ENCODE results near the gene SMARCC1. TPM values are rescaled to one million over a fixed set of nuclear protein-coding genes. Genes with fewer than 3 reads are reported as not detected.

Gene SMARCC1
- total RNA-seq, 3 donors from 2014 or later, result 27.4 to 63.2 (median 61.9) TPM

DNA sequence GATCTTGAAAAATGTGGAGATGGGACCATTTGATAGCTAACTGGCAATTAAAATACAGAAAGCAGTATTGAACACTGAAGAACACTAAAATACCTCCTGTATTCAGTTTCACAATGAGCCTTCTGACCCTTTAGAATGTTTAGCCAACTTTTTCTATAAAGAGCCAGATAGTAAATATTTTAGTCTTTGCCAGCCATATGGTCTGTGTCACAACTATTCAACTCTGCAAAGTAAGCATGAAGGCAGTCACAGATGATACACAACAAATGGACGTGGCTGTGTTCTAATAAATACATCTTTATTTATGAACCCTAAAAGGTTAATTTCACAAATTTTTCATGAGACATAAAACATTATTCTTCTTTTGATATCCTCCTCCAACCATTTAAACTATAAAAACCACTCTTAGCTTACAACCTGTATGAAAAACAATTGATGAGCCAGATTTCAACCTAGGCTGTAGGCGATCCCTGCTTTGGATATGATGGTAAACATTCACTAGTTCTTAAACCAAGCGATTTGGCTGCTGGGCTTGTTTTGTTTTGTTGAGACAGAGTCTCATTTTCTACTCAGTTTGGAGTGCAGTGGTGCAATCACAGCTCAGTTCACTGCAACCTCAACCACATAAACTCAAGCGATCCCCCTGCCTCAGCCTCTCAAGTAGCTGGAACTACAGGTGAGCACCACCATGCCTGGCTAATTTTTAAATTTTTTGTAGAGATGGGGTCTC is 189.5 kb downstream of the SMARCC1 start:
- Histone ChIP-seq H3K36me3 (no peaks in the 10 kb centered on the region), H3K27me3 (no peaks in the 10 kb centered on the region), H3K4me3 (no peak overlapping the region), H3K9me3 (no peaks in the 10 kb centered on the region), H3K27ac (no peak overlapping the region), H3K4me1 (no peaks in the 10 kb centered on the region)
- TF ChIP-seq, protein P1, sequence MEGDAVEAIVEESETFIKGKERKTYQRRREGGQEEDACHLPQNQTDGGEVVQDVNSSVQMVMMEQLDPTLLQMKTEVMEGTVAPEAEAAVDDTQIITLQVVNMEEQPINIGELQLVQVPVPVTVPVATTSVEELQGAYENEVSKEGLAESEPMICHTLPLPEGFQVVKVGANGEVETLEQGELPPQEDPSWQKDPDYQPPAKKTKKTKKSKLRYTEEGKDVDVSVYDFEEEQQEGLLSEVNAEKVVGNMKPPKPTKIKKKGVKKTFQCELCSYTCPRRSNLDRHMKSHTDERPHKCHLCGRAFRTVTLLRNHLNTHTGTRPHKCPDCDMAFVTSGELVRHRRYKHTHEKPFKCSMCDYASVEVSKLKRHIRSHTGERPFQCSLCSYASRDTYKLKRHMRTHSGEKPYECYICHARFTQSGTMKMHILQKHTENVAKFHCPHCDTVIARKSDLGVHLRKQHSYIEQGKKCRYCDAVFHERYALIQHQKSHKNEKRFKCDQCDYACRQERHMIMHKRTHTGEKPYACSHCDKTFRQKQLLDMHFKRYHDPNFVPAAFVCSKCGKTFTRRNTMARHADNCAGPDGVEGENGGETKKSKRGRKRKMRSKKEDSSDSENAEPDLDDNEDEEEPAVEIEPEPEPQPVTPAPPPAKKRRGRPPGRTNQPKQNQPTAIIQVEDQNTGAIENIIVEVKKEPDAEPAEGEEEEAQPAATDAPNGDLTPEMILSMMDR (IDR thresholded peaks at IDR 0.05), result no peak
- TF ChIP-seq POLR2A (IDR thresholded peaks at IDR 0.05) (no peak), POLR2AphosphoS5 (IDR thresholded peaks at IDR 0.05) (no peak)
- intact Hi-C loops (cut with DNase I; ENCODE audit: low total_unique reads), result no loop called here
- no peak for DNase-seq (ENCODE audit: low spot score in 2 of 2)

DNA sequence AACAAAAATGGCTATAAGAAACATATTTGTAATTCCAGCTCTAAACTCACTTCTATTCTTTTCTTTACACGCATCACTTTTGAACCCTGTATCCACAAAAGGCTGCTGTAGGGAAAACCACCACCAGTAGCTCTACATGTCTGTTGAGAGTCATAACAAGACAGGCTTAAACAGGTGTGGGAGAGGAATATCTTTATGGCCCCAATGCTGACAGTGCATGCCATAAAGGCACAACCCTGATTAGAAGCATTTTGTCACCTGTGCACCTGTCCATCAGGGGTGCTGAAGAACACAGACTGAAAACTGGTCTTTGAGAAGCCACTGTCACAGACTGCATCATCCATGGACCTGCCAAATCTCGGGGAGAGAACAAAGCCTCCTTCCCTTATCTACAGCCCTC is 191.5 kb downstream of the SMARCC1 start:
- no peak overlapping the region for H3K4me3 ChIP-seq

GRCh38 chr3:47588587-47588986 is 193.1 kb downstream of the SMARCC1 start:
- intact Hi-C loops (cut with DNase I; ENCODE audit: low total_unique reads), result no loop called here
- Histone ChIP-seq H3K4me1 (no peaks in the 10 kb centered on the region), H3K27ac (no peak overlapping the region), H3K4me3 (no peak overlapping the region), H3K9me3 (no peaks in the 10 kb centered on the region), H3K27me3 (no peaks in the 10 kb centered on the region), H3K36me3 (no peaks in the 10 kb centered on the region)
- DNase-seq (ENCODE audit: low spot score in 2 of 2), result no peak
- TF ChIP-seq, protein P1 (IDR thresholded peaks at IDR 0.05), result no peak
- TF ChIP-seq POLR2AphosphoS5 (IDR thresholded peaks at IDR 0.05) (no peak), POLR2A (IDR thresholded peaks at IDR 0.05) (no peak)

More for the DNA sequence above, 191.5 kb downstream of the SMARCC1 start:
- no peaks in the 10 kb centered on the region for H3K4me1 ChIP-seq
- H3K36me3 ChIP-seq, result no peaks in the 10 kb centered on the region
- H3K9me3 ChIP-seq, result no peaks in the 10 kb centered on the region
- TF ChIP-seq POLR2AphosphoS5 (IDR thresholded peaks at IDR 0.05) (no peak), POLR2A (IDR thresholded peaks at IDR 0.05) (no peak)
- TF ChIP-seq, protein P1 (IDR thresholded peaks at IDR 0.05), result no peak
- intact Hi-C loops (cut with DNase I; ENCODE audit: low total_unique reads), result no loop called here
- DNase-seq (ENCODE audit: low spot score in 2 of 2), result no peak
- no peak overlapping the region for H3K27ac ChIP-seq
- H3K27me3 ChIP-seq, result no peaks in the 10 kb centered on the region

GRCh38 chr3:47588053-47588452 is 193.6 kb downstream of the SMARCC1 start:
- intact Hi-C loops (cut with DNase I; ENCODE audit: low total_unique reads), result no loop called here
- TF ChIP-seq, protein P1 (IDR thresholded peaks at IDR 0.05), result no peak
- TF ChIP-seq POLR2A (IDR thresholded peaks at IDR 0.05) (no peak), POLR2AphosphoS5 (IDR thresholded peaks at IDR 0.05) (no peak)
- Histone ChIP-seq H3K4me1 (no peaks in the 10 kb centered on the region), H3K9me3 (no peaks in the 10 kb centered on the region), H3K36me3 (no peaks in the 10 kb centered on the region), H3K4me3 (no peak overlapping the region), H3K27me3 (no peaks in the 10 kb centered on the region), H3K27ac (no peak overlapping the region)
- DNase-seq (ENCODE audit: low spot score in 2 of 2), result no peak

- Histone ChIP-seq H3K4me3 (no peak overlapping the region), H3K36me3 (no peaks in the 10 kb centered on the region), H3K27ac (no peak overlapping the region), H3K9me3 (no peaks in the 10 kb centered on the region), H3K27me3 (no peaks in the 10 kb centered on the region), H3K4me1 (no peaks in the 10 kb centered on the region)
- intact Hi-C loops (cut with DNase I; ENCODE audit: low total_unique reads), result no loop called here
- DNase-seq (ENCODE audit: low spot score in 2 of 2), result no peak
- no peak for TF ChIP-seq POLR2A (IDR thresholded peaks at IDR 0.05)
- TF ChIP-seq, protein P1 (IDR thresholded peaks at IDR 0.05), result no peak
- TF ChIP-seq POLR2AphosphoS5 (IDR thresholded peaks at IDR 0.05), result no peak
Observed at GRCh38 chr3:47586746-47587145, 194.9 kb downstream of the SMARCC1 start.
